ENCODE results near the gene KRTAP12-3. TPM values are rescaled to one million over a fixed set of nuclear protein-coding genes. Genes with fewer than 3 reads are reported as not detected.

Gene KRTAP12-3
- polyA plus RNA-seq, 1 donor from 2014 or later = not detected

DNA sequence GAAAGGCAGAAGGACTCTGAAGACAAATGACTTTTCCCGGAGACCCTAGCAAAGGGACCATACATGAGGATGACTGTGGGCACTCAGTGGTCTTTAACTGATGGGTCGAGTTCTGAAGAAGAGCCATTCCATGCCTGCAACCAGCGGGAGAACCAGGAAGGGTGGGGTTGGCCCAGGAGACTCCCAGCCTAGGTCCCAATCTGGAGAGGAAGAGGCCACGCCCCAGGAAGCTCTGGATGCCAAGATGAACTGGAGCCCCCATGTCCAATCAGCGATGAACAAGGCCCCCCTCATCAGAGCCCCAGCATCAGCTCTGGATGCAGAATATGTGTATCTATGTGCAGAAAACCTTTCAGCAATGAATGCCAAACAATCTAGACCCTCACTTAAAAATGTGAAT lies 17.0 kb upstream of the KRTAP12-3 start:
- H3K9me3 ChIP-seq (ENCODE audit: low read length) = peaks cover 4% of the 10 kb centered on the region
- H3K9me2 ChIP-seq (ENCODE audit: insufficient read depth, low read length) = no peaks in the 10 kb centered on the region

DNA sequence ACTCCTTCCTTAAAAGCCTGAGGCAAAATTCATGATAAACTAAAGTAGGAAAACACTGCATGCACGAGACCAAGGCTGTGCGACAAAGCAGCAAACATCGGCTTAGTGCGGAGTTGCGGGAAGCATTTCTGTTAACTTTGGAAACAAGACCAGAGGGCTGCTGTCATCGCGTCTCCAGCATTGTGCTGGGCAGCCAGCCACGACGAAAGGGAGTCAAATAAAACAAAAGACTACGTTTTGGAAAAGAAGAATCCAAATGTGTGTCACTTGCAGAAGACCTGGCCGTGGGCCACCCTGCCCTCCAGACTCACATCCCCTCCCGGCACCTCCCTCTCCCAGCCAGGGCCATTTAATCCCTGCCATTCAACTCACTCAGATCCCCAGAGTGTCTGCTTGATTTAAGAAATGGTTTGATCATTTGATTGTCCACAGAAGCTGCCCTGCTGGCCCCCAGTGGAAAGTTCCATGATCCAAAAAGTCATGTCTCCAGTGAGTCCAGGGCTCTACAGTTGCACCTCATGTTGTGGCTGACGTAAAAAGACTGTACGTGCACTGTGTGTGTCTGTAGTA lies 13.9 kb upstream of the KRTAP12-3 start:
- no peaks in the 10 kb centered on the region for H3K36me3 ChIP-seq (ENCODE audit: insufficient read depth, low read length)
- no peaks in the 10 kb centered on the region for H4K20me1 ChIP-seq (ENCODE audit: insufficient read depth)
- H3F3A ChIP-seq (ENCODE audit: insufficient read depth, low read length, poor library complexity, severe bottlenecking) = no peaks in the 10 kb centered on the region
- H3K79me2 ChIP-seq (replicated peaks; ENCODE audit: insufficient read depth, low read length) = no peaks in the 10 kb centered on the region
- no peak overlapping the region for H3K27ac ChIP-seq (ENCODE audit: low read length)
- no peak overlapping the region for H3K9ac ChIP-seq (ENCODE audit: low read length)
- H3K27me3 ChIP-seq (ENCODE audit: insufficient read depth, low read depth, low read length) = no peaks in the 10 kb centered on the region
- H3K9me3 ChIP-seq (ENCODE audit: low read length) = peaks cover 4% of the 10 kb centered on the region
- no peak overlapping the region for H3K4me3 ChIP-seq (ENCODE audit: low read length)
- no peak overlapping the region for H3K4me2 ChIP-seq (ENCODE audit: low read length)
- H3K9me2 ChIP-seq (ENCODE audit: insufficient read depth, low read length) = no peaks in the 10 kb centered on the region
- H2AFZ ChIP-seq (ENCODE audit: low read depth, low read length) = no peak overlapping the region
- TF ChIP-seq MXI1 (conservative IDR thresholded peaks at IDR 0.05; ENCODE audit: poor library complexity, severe bottlenecking) = no peak
- TF ChIP-seq POLR2AphosphoS5 (IDR thresholded peaks at IDR 0.05) = no peak
- no peak for TF ChIP-seq RAD21 (conservative IDR thresholded peaks at IDR 0.05)
- TF ChIP-seq, protein P1, sequence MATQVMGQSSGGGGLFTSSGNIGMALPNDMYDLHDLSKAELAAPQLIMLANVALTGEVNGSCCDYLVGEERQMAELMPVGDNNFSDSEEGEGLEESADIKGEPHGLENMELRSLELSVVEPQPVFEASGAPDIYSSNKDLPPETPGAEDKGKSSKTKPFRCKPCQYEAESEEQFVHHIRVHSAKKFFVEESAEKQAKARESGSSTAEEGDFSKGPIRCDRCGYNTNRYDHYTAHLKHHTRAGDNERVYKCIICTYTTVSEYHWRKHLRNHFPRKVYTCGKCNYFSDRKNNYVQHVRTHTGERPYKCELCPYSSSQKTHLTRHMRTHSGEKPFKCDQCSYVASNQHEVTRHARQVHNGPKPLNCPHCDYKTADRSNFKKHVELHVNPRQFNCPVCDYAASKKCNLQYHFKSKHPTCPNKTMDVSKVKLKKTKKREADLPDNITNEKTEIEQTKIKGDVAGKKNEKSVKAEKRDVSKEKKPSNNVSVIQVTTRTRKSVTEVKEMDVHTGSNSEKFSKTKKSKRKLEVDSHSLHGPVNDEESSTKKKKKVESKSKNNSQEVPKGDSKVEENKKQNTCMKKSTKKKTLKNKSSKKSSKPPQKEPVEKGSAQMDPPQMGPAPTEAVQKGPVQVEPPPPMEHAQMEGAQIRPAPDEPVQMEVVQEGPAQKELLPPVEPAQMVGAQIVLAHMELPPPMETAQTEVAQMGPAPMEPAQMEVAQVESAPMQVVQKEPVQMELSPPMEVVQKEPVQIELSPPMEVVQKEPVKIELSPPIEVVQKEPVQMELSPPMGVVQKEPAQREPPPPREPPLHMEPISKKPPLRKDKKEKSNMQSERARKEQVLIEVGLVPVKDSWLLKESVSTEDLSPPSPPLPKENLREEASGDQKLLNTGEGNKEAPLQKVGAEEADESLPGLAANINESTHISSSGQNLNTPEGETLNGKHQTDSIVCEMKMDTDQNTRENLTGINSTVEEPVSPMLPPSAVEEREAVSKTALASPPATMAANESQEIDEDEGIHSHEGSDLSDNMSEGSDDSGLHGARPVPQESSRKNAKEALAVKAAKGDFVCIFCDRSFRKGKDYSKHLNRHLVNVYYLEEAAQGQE (IDR thresholded peaks at IDR 0.05; ENCODE audit: borderline replicate concordance) = no peak
- no peak for TF ChIP-seq SMC3 (conservative IDR thresholded peaks at IDR 0.05; ENCODE audit: poor library complexity)
- no peak for TF ChIP-seq CTCF (IDR thresholded peaks at IDR 0.05; ENCODE audit: poor library complexity, severe bottlenecking)
- TF ChIP-seq EP300 (conservative IDR thresholded peaks at IDR 0.05; ENCODE audit: poor library complexity, severe bottlenecking) = no peak
- TF ChIP-seq TAF1 (IDR thresholded peaks at IDR 0.05; ENCODE audit: low read depth) = no peak

More for the DNA sequence above, 17.0 kb upstream of the KRTAP12-3 start:
- H3F3A ChIP-seq (ENCODE audit: insufficient read depth, low read length, poor library complexity, severe bottlenecking) = no peaks in the 10 kb centered on the region
- no peaks in the 10 kb centered on the region for H3K27me3 ChIP-seq (ENCODE audit: insufficient read depth, low read depth, low read length)
- no peaks in the 10 kb centered on the region for H3K79me2 ChIP-seq (replicated peaks; ENCODE audit: insufficient read depth, low read length)
- no peak overlapping the region for H2AFZ ChIP-seq (ENCODE audit: low read depth, low read length)
- H3K27ac ChIP-seq (ENCODE audit: low read length) = no peak overlapping the region
- H3K4me3 ChIP-seq (ENCODE audit: low read length) = no peak overlapping the region
- H4K20me1 ChIP-seq (ENCODE audit: insufficient read depth) = no peaks in the 10 kb centered on the region
- H3K9ac ChIP-seq (ENCODE audit: low read length) = no peak overlapping the region
- H3K36me3 ChIP-seq (ENCODE audit: insufficient read depth, low read length) = no peaks in the 10 kb centered on the region
- TF ChIP-seq, protein P1 (IDR thresholded peaks at IDR 0.05; ENCODE audit: borderline replicate concordance) = no peak
- TF ChIP-seq EP300 (conservative IDR thresholded peaks at IDR 0.05; ENCODE audit: poor library complexity, severe bottlenecking) = no peak
- no peak for TF ChIP-seq POLR2AphosphoS5 (IDR thresholded peaks at IDR 0.05)
- TF ChIP-seq RAD21 (conservative IDR thresholded peaks at IDR 0.05) = no peak
- no peak for TF ChIP-seq EZH2 (IDR thresholded peaks at IDR 0.05; ENCODE audit: borderline replicate concordance, insufficient read depth, low read length, poor library complexity, severe bottlenecking)
- TF ChIP-seq MXI1 (conservative IDR thresholded peaks at IDR 0.05; ENCODE audit: poor library complexity, severe bottlenecking) = no peak
- TF ChIP-seq TAF1 (IDR thresholded peaks at IDR 0.05; ENCODE audit: low read depth) = no peak
- TF ChIP-seq SMC3 (conservative IDR thresholded peaks at IDR 0.05; ENCODE audit: poor library complexity) = no peak
- TF ChIP-seq CTCF (IDR thresholded peaks at IDR 0.05; ENCODE audit: poor library complexity, severe bottlenecking) = no peak
- no peak overlapping the region for H3K4me2 ChIP-seq (ENCODE audit: low read length)

Measured in neural cell (in vitro differentiated cells).